Neutrophil (primary cell): Measurements from ENCODE around the gene ADORA2B.

Source experiments
- H3K27ac ChIP-seq: fragments of 200-600 bp; sonication (generic); 2 replicates; pipeline ENCODE4 v1.5.1; 2016; ENCODE audit warnings: mild to moderate bottlenecking, moderate library complexity
- H3K27me3 ChIP-seq: fragments of 200-600 bp; sonication (generic); 2 replicates; pipeline ENCODE4 v1.6.0; 2016; ENCODE audit warnings: mild to moderate bottlenecking
- H3K36me3 ChIP-seq: fragments of 200-600 bp; sonication (generic); 2 replicates; pipeline ENCODE4 v1.5.1; 2017
- H3K4me1 ChIP-seq, 2 experiments: fragments of 200-600 bp in 1 of 2; sonication (generic) in 1 of 2; 1 replicate in 1 of 2; 2 replicates in 1 of 2; pipeline versions ENCODE4 v1.5.1 to v1.6.1; 2013 to 2016; ENCODE audit warnings: low read depth in 1 of 2, low read length in 1 of 2, mild to moderate bottlenecking in 1 of 2, moderate library complexity in 1 of 2; ENCODE audit not compliant: control insufficient read depth in 1 of 2, insufficient read depth in 1 of 2
- H3K4me3 ChIP-seq, 2 experiments: fragments of 200-600 bp in 1 of 2; sonication (generic) in 1 of 2; 1 replicate in 1 of 2; 2 replicates in 1 of 2; pipeline ENCODE4 v1.5.1; 2013 to 2016; ENCODE audit warnings: low read depth in 1 of 2, low read length in 1 of 2, mild to moderate bottlenecking in 1 of 2, moderate library complexity in 1 of 2
- H3K9me3 ChIP-seq: fragments of 200-600 bp; sonication (generic); 2 replicates; pipeline ENCODE4 v1.5.1; 2016
- TF ChIP-seq, protein P1 (sequence below): fragments of 200-600 bp; sonication (generic); IDR thresholded peaks from 2 replicates; pipeline ENCODE4 v1.5.1; 2016; ENCODE audit warnings: antibody characterized with exemption

ADORA2B gene

DNA sequence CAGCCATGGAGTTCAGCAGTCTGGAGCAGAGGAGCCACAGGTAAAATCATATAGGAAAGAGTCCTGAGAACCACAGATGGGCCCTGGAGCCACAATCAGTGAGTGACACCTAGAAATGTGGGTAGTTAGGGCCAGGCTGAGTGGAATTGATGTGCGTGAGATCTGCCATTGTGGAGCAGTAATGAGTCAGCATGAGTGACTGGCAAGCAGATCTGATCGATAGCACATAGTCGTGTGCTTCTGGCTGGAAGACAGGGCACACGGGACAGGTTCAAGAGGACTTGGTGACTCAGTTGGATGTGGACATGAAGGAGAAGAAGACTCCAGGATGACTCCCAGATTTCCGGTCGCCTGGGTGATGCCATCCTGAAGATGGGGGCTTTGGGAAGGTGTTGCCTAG, 12.3 kb downstream of the ADORA2B start:
- no peak overlapping the region for H3K27ac ChIP-seq
- H3K4me3 ChIP-seq: no peak overlapping the region
- H3K27me3 ChIP-seq: no peaks in the 10 kb centered on the region
- no peaks in the 10 kb centered on the region for H3K9me3 ChIP-seq
- H3K36me3 ChIP-seq: no peaks in the 10 kb centered on the region
- TF ChIP-seq, protein P1, sequence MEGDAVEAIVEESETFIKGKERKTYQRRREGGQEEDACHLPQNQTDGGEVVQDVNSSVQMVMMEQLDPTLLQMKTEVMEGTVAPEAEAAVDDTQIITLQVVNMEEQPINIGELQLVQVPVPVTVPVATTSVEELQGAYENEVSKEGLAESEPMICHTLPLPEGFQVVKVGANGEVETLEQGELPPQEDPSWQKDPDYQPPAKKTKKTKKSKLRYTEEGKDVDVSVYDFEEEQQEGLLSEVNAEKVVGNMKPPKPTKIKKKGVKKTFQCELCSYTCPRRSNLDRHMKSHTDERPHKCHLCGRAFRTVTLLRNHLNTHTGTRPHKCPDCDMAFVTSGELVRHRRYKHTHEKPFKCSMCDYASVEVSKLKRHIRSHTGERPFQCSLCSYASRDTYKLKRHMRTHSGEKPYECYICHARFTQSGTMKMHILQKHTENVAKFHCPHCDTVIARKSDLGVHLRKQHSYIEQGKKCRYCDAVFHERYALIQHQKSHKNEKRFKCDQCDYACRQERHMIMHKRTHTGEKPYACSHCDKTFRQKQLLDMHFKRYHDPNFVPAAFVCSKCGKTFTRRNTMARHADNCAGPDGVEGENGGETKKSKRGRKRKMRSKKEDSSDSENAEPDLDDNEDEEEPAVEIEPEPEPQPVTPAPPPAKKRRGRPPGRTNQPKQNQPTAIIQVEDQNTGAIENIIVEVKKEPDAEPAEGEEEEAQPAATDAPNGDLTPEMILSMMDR: no peak
- peaks cover 5% of the 10 kb centered on the region in 2 experiments for H3K4me1 ChIP-seq

DNA sequence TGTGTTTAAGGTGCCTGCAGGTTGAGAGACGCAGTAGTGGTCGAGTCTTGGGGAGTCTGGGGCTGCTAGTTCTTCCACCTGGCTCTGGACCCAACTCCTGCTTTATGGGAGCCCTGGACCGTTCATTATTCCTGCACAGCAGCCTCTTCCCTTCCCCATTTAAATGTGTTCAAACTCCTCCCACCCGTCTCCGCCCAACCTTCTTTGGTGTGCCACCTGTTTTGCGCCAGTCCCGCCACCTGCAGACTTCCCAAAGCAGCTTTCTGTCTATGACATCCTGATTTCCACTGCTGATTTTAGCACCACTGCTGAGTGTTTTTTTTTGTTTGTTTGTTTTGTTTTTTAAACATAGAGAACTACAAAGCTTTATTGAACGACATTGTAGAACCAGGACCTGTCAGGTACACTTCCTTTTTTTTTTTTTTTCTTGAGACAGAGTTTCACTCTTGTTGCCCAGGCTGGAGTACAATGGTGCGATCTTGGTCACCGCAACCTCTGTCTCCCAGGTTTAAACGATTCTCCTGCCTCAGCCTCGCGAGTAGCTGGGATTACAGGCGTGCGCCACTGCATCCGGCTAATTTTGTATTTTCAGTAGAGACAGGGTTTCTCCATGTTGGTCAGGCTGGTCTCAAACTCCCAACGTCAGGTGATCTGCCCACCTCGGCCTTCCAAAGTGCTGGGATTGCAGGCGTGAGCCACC, 12.8 kb downstream of the ADORA2B start:
- H3K27me3 ChIP-seq: no peaks in the 10 kb centered on the region
- no peak overlapping the region for H3K4me3 ChIP-seq
- TF ChIP-seq, protein P1: no peak
- H3K4me1 ChIP-seq: peaks cover 5% of the 10 kb centered on the region in 2 experiments
- H3K36me3 ChIP-seq: no peaks in the 10 kb centered on the region
- H3K9me3 ChIP-seq: no peaks in the 10 kb centered on the region
- no peak overlapping the region for H3K27ac ChIP-seq

DNA sequence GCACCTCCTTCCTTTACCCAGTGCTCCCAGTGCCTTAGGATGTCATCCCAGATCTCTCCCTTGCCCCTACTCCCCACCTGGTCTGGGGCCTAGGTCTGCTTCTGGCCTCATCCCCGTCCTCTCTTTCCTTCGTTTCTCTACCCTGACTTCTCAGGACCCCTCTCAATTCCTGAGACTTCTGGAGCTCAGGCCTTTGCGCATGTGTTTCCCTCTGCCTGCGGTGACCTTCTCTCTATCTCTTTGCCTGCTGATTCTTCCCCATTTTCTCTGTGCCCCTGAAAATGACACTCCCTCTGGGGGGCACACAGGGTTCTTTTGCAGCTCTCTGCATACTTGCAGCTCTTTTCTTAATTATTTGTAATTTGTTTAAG, 13.5 kb downstream of the ADORA2B start:
- H3K27ac ChIP-seq: no peak overlapping the region
- no peaks in the 10 kb centered on the region for H3K36me3 ChIP-seq
- peaks cover 5% of the 10 kb centered on the region in 2 experiments for H3K4me1 ChIP-seq
- no peak overlapping the region for H3K4me3 ChIP-seq
- TF ChIP-seq, protein P1: no peak
- no peaks in the 10 kb centered on the region for H3K27me3 ChIP-seq
- H3K9me3 ChIP-seq: no peaks in the 10 kb centered on the region

DNA sequence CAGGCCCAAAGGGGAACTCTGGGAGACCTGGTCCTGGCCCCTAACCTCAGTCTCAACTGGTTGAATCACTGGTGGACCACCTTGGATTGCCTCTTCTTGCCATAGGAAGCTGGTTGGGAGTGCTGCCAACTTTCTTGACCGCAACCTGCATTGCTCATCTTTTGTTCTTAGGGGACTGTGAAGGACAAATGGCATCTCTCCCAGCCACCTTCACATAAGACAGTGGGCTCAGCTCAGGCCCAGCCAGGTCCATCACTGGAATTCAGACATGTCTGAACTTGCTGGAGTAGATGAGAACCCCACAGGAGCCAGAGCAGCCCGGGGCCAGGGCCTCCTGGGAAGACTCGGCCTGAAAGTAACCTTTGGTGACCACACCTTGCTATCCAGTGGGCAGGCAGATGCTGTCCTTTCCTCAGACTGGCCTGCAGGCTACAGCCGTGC, 18.8 kb downstream of the ADORA2B start:
- H3K36me3 ChIP-seq: no peaks in the 10 kb centered on the region
- H3K4me1 ChIP-seq: peaks cover 22 to 24% of the 10 kb centered on the region in 2 experiments
- TF ChIP-seq, protein P1: no peak
- H3K4me3 ChIP-seq: no peak overlapping the region
- H3K27me3 ChIP-seq: no peaks in the 10 kb centered on the region
- no peaks in the 10 kb centered on the region for H3K9me3 ChIP-seq
- no peak overlapping the region for H3K27ac ChIP-seq

DNA sequence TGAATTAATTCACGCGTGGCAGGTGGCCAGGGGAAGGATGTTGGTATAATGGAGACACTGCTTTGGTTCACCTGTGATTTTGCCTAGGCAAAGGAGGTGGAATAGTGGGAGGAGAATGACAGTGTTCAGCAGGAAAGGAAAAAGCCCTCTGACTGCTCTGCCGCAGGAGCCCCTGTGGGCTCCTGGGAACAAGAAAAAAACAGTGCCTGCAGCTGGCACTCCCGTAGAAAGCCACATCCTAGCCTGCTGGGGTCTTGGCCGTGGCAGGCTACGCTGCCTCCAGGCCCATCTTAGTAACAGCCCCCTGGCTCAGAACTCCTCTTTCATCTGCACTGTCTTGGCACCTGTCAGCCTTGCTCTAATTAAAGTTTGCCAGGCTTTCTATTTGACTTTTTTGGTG, 20.6 kb downstream of the ADORA2B start:
- H3K4me1 ChIP-seq: peaks cover 17 to 18% of the 10 kb centered on the region in 2 experiments
- no peaks in the 10 kb centered on the region for H3K9me3 ChIP-seq
- H3K27ac ChIP-seq: peak overlapping the region; percentile 49
- TF ChIP-seq, protein P1: no peak
- no peak overlapping the region for H3K4me3 ChIP-seq
- no peaks in the 10 kb centered on the region for H3K36me3 ChIP-seq
- H3K27me3 ChIP-seq: no peaks in the 10 kb centered on the region
